ENCODE results near the gene CCDC127.
"Not testable (repeated sequence)": the region's sequence is repeated elsewhere in the genome, so short reads cannot be mapped to it uniquely, and the experiment has no call there.

CCDC127 gene

DNA sequence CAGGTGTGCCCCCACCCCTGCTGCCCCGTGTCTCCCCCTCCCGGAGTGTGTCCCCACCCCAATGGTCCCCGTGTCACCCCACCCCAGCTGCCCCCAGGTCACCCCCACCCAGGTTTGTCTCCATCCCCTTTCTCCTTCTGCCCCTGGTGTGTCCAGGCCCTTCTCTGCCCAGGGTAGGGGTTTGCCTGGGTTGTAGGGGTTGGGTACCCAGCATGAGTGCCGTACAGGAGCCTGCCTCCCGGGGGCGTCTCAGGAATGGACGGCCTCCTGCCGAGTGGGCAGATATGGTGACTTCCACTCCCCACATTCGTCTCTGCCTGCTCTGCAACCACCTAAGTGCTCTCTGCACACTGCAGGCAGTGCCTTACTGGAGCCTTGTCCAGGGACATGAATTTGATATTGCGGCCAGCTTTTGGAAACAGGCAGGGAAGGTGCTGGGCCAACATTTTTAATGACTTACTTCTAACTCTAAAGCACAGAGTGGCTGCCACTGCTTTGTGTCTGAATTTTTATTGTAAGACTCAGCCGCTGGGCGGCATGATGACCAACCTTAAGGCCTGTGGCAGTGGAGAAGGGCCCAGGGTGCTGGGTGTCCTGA is 20.0 kb downstream of the CCDC127 start:
- no peak overlapping the region for H3K27ac ChIP-seq (ENCODE audit: insufficient read depth, low read depth, low read length, poor library complexity, severe bottlenecking)
- no peaks in the 10 kb centered on the region for H3K36me3 ChIP-seq (ENCODE audit: control insufficient read depth, insufficient read depth, low read length)
- no peaks in the 10 kb centered on the region for H3K9me3 ChIP-seq (ENCODE audit: control insufficient read depth, low read length)
- H3K4me3 ChIP-seq (ENCODE audit: insufficient read depth, low read depth, low read length) = no peak overlapping the region
- H3K27me3 ChIP-seq (ENCODE audit: control insufficient read depth, insufficient read depth, low read length, poor library complexity, severe bottlenecking) = no peaks in the 10 kb centered on the region
- 91% methylated on average over 9 to 12 of the region's 12 CpGs for WGBS, 2 experiments
- peaks cover 8% of the 10 kb centered on the region for H3K4me1 ChIP-seq (ENCODE audit: control insufficient read depth, insufficient read depth, low read length)

DNA sequence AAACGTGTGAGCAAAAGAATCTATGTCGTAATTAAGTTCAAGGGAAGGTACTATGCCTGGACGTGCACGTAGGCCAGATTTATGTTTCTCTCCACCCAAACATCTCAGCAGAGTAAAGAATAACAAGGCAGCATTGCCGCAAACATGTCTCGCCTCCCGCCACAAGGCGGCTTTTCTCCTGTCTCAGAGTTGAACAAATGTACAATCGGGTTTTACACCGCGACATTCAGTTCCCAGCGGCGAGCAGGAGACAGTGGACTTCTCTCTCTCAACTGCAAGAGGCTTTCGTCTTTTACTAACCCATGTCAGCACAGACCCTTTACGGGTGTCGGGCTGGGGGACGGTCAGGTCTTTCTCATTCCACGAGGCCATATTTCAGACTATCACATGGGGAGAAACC is 20.9 kb downstream of the CCDC127 start:
- 73 to 78% methylated on average over 14 to 18 of the region's 18 CpGs for WGBS, 2 experiments

DNA sequence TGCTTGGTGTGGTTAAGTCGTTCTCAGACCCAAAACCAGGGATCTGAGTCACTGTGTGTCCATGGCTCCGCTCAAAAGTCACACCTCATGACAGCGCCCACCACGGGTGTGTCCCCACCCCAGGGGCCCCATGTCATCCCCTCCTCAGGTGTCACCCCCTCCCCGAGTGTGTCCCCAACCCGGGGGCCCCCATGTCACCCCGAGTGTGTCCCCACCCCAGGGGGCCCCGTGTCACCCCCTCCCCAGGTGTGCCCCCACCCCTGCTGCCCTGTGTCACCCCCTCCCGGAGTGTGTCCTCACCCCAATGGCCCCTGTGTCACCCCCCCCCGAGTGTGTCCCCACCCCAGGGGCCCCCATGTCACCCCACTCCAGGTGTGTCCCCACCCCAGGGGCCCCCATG is 21.6 kb downstream of the CCDC127 start:
- no peak overlapping the region for H3K4me3 ChIP-seq (ENCODE audit: insufficient read depth, low read depth, low read length)
- WGBS, 2 experiments = 80 to 89% methylated on average over 8 to 10 of the region's 10 CpGs
- H3K4me1 ChIP-seq (ENCODE audit: control insufficient read depth, insufficient read depth, low read length) = peaks cover 5% of the 10 kb centered on the region
- no peak overlapping the region for H3K27ac ChIP-seq (ENCODE audit: insufficient read depth, low read depth, low read length, poor library complexity, severe bottlenecking)
- no peaks in the 10 kb centered on the region for H3K36me3 ChIP-seq (ENCODE audit: control insufficient read depth, insufficient read depth, low read length)
- no peaks in the 10 kb centered on the region for H3K27me3 ChIP-seq (ENCODE audit: control insufficient read depth, insufficient read depth, low read length, poor library complexity, severe bottlenecking)
- H3K9me3 ChIP-seq (ENCODE audit: control insufficient read depth, low read length) = no peaks in the 10 kb centered on the region

More for the DNA sequence above, 20.9 kb downstream of the CCDC127 start:
- not testable (repeated sequence) for H3K36me3 ChIP-seq (ENCODE audit: control insufficient read depth, insufficient read depth, low read length); H3K4me3 ChIP-seq (ENCODE audit: insufficient read depth, low read depth, low read length); H3K9me3 ChIP-seq (ENCODE audit: control insufficient read depth, low read length); H3K4me1 ChIP-seq (ENCODE audit: control insufficient read depth, insufficient read depth, low read length); H3K27me3 ChIP-seq (ENCODE audit: control insufficient read depth, insufficient read depth, low read length, poor library complexity, severe bottlenecking); H3K27ac ChIP-seq (ENCODE audit: insufficient read depth, low read depth, low read length, poor library complexity, severe bottlenecking)

DNA sequence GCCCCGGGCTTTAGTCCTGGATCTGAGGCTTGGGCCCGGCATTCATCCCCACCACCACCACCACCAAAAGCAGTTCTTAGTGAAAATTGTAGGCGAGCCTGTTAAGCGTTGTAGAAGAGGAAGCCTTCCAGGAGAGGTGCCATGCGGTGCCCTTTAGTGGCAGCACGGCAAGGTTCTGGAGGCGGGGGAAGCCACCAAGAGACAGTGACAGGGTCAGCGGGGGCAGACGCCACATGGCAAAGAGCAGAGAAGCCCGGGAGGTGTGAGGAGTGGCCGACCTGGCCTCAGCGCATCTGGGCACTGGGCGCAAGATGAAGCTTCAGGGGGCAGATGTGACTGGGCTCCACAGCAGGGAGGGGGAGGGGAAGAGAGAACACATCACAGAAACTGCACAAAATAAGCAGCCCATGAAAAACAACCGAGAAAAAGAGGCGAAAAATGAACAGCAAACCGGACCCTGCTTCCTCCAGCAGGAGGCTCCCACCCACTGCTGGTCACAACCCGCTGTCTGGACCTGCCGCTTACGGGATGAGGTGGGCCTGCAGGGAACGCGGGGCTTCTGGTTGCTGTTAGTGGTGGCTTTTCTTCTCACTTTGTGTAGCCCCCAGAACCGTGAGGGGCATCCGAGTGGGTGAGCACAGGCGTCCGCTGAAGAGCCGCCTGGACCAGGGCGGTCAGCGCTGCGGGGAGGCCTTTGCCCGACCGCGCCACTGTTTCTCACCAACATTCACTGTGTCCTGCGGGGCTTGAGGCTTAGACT is 22.4 kb downstream of the CCDC127 start:
- 86 to 87% methylated on average over 33 of the region's 33 CpGs for WGBS, 2 experiments
- H3K4me3 ChIP-seq (ENCODE audit: insufficient read depth, low read depth, low read length) = no peak overlapping the region
- H3K27ac ChIP-seq (ENCODE audit: insufficient read depth, low read depth, low read length, poor library complexity, severe bottlenecking) = no peak overlapping the region
- H3K27me3 ChIP-seq (ENCODE audit: control insufficient read depth, insufficient read depth, low read length, poor library complexity, severe bottlenecking) = no peaks in the 10 kb centered on the region
- H3K9me3 ChIP-seq (ENCODE audit: control insufficient read depth, low read length) = no peaks in the 10 kb centered on the region
- no peaks in the 10 kb centered on the region for H3K36me3 ChIP-seq (ENCODE audit: control insufficient read depth, insufficient read depth, low read length)
- H3K4me1 ChIP-seq (ENCODE audit: control insufficient read depth, insufficient read depth, low read length) = no peaks in the 10 kb centered on the region

DNA sequence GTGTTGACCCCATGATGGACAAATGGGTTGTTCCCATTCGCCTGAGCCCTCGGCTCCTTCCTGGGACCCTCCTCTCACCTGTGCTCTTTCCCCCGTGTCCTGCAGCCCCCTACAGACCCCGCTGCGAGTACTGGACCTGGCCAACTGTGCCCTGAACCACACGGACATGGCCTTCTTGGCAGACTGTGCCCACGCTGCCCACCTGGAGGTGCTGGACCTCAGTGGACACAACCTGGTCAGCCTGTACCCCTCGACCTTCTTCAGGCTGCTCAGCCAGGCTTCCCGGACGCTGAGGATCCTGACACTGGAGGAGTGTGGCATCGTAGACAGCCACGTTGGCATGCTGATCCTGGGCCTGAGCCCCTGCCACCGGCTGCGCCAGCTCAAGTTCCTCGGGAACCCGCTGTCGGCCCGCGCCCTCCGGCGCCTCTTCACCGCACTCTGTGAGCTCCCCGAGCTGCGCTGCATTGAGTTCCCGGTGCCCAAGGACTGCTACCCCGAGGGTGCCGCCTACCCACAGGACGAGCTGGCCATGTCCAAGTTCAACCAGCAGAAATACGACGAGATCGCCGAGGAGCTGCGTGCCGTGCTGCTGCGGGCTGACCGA is 23.2 kb downstream of the CCDC127 start:
- no peaks in the 10 kb centered on the region for H3K9me3 ChIP-seq (ENCODE audit: control insufficient read depth, low read length)
- H3K27ac ChIP-seq (ENCODE audit: insufficient read depth, low read depth, low read length, poor library complexity, severe bottlenecking) = no peak overlapping the region
- H3K27me3 ChIP-seq (ENCODE audit: control insufficient read depth, insufficient read depth, low read length, poor library complexity, severe bottlenecking) = no peaks in the 10 kb centered on the region
- H3K4me1 ChIP-seq (ENCODE audit: control insufficient read depth, insufficient read depth, low read length) = no peaks in the 10 kb centered on the region
- H3K36me3 ChIP-seq (ENCODE audit: control insufficient read depth, insufficient read depth, low read length) = no peaks in the 10 kb centered on the region
- WGBS, 2 experiments = 95% methylated on average over 36 of the region's 36 CpGs
- no peak overlapping the region for H3K4me3 ChIP-seq (ENCODE audit: insufficient read depth, low read depth, low read length)

DNA sequence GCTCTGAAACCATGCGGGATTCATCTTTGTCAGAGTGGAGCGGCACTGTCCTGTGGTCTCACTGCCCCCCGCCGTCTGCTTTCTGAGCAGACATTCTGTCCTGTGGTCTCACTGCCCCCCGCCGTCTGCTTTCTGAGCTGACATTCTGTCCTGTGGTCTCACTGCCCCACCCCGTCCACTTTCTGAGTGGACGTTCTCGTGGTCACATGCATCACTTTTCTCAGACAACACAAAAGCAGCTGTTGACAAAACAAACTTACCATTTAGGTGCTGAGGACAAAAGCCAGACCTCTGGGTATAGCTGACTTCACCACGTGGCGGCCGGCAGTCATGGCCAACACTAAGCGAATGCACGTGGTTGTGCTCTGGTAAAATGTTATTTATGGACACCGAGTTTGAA is 23.9 kb downstream of the CCDC127 start:
- H3K36me3 ChIP-seq (ENCODE audit: control insufficient read depth, insufficient read depth, low read length) = no peaks in the 10 kb centered on the region
- H3K4me3 ChIP-seq (ENCODE audit: insufficient read depth, low read depth, low read length) = no peak overlapping the region
- 89 to 92% methylated on average over 14 to 15 of the region's 15 CpGs for WGBS, 2 experiments
- H3K9me3 ChIP-seq (ENCODE audit: control insufficient read depth, low read length) = no peaks in the 10 kb centered on the region
- H3K27me3 ChIP-seq (ENCODE audit: control insufficient read depth, insufficient read depth, low read length, poor library complexity, severe bottlenecking) = no peaks in the 10 kb centered on the region
- peaks cover 2% of the 10 kb centered on the region for H3K4me1 ChIP-seq (ENCODE audit: control insufficient read depth, insufficient read depth, low read length)
- H3K27ac ChIP-seq (ENCODE audit: insufficient read depth, low read depth, low read length, poor library complexity, severe bottlenecking) = no peak overlapping the region

DNA sequence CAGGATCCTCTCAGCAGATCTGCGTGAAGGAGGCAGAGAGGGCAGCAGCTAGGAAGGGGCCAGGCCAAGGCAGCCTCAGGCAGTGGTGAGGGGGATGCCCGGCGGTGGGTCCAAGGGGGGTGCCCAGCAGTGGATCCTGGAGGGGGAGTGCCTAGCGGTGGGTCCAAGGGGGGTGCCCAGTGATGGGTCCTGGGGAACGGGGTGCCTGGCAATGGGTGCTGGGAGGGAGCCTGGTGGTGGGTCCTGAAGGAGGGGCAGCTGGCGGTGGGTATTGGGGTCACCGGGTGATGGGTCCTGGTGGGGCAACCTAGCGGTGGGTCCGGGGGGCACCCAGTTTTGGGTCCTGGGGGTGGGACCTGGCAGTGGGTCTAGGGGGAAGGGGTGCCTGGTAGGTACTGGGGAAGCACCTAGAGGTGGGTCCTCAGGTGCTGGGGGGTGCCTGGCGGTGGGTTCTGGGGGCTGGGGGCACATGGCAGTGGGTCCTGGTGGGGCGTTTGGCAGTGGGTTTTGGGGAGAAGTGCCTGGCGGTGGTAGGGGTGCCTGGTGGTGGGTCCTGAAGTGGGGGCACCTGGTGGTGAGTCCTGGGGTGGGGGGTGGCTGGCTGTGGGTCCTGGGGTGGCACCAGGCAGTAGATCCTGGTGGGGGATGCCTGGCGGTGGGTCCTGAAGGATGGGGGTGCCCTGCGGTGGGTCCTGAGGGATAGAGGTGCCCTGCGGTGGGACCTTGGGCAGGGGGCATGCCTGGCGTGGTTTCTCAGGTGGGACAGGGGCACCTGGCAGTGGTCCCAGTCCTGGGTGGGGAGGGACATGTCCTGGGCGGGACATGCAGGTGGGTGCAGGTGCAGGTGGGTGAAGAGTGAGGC is 24.8 kb downstream of the CCDC127 start:
- H3K36me3 ChIP-seq (ENCODE audit: control insufficient read depth, insufficient read depth, low read length) = no peaks in the 10 kb centered on the region
- 91 to 94% methylated on average over 17 of the region's 17 CpGs for WGBS, 2 experiments

DNA sequence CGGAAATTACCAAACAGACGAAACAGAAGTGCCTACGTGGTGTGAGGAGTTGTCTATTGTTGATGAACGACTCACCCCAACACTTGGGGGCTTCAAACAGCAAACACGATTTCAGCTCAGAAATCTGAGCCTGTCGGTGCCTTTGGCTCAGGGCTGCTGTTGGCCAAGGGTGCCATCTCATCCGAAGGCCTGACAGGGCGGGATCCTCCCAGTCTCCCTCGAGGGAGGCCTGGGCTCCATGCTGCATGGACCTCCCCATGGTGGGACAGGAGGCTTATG is 25.3 kb downstream of the CCDC127 start:
- H3K27me3 ChIP-seq (ENCODE audit: control insufficient read depth, insufficient read depth, low read length, poor library complexity, severe bottlenecking) = no peaks in the 10 kb centered on the region
- H3K4me1 ChIP-seq (ENCODE audit: control insufficient read depth, insufficient read depth, low read length) = peaks cover 15% of the 10 kb centered on the region
- no peak overlapping the region for H3K27ac ChIP-seq (ENCODE audit: insufficient read depth, low read depth, low read length, poor library complexity, severe bottlenecking)
- no peaks in the 10 kb centered on the region for H3K9me3 ChIP-seq (ENCODE audit: control insufficient read depth, low read length)
- 88% methylated on average over 9 of the region's 9 CpGs for WGBS, 2 experiments
- H3K36me3 ChIP-seq (ENCODE audit: control insufficient read depth, insufficient read depth, low read length) = no peaks in the 10 kb centered on the region
- no peak overlapping the region for H3K4me3 ChIP-seq (ENCODE audit: insufficient read depth, low read depth, low read length)

More for the DNA sequence above, 24.8 kb downstream of the CCDC127 start:
- Histone ChIP-seq H3K4me3 (ENCODE audit: insufficient read depth, low read depth, low read length) (no peak overlapping the region), H3K9me3 (ENCODE audit: control insufficient read depth, low read length) (no peaks in the 10 kb centered on the region), H3K27ac (ENCODE audit: insufficient read depth, low read depth, low read length, poor library complexity, severe bottlenecking) (no peak overlapping the region), H3K4me1 (ENCODE audit: control insufficient read depth, insufficient read depth, low read length) (peaks cover 10% of the 10 kb centered on the region), H3K27me3 (ENCODE audit: control insufficient read depth, insufficient read depth, low read length, poor library complexity, severe bottlenecking) (no peaks in the 10 kb centered on the region)

DNA sequence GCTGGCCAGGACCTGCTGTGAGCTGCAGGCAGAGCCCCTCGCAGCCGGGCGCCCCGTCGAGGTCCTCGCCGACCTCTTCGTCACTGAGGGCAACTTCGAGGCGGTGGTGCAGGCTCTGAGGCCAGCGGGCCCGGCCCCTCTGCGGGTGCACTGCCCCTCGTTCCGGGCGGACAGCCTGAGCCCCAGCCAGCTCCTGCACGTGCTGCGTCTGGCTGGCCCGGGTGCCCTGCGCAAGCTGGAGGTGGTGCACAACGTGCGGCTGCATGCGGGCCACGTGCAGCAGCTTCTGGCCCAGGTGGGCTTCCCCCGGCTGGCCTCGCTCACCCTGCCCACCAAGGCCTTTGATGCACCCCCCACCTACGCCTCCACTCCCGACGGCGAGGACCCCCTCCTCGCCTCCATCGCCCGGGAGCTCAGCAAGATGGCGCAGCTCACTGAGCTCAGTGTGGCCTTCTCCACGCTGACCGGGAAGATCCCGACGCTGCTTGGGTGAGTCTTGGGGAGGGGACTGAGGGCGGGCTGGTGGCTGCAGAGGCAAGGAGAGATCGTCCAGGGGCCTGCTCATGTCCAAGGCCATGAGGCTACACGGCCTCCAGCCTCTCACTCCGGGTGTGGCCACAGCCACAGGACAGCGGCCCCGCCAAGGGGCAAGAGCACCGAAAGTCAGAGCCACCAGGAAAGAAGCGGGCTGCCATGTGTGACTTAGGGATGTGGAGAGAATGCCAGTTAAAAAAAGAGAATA is 25.8 kb downstream of the CCDC127 start:
- Histone ChIP-seq H3K4me3 (ENCODE audit: insufficient read depth, low read depth, low read length) (no peak overlapping the region), H3K27me3 (ENCODE audit: control insufficient read depth, insufficient read depth, low read length, poor library complexity, severe bottlenecking) (no peaks in the 10 kb centered on the region), H3K9me3 (ENCODE audit: control insufficient read depth, low read length) (no peaks in the 10 kb centered on the region), H3K4me1 (ENCODE audit: control insufficient read depth, insufficient read depth, low read length) (peaks cover 15% of the 10 kb centered on the region), H3K27ac (ENCODE audit: insufficient read depth, low read depth, low read length, poor library complexity, severe bottlenecking) (no peak overlapping the region), H3K36me3 (ENCODE audit: control insufficient read depth, insufficient read depth, low read length) (no peaks in the 10 kb centered on the region)
- WGBS, 2 experiments = 95% methylated on average over 46 of the region's 46 CpGs
